Stimulated activated memory B cell treated with anti-CD40 and anti-IgM and Interleukin-4, amounts not matched to agents 10 μg/mL and 1 μg/mL and 100 μg/mL, for 72 hours (primary cell): ENCODE data around the gene UBR4.

Source experiments
- ATAC-seq: fragments of 150-1000 bp; cut with Tn5 transposase; 2 replicates; pipeline ENCODE4 v1.10.0; 2021
- H3K27ac Mint-ChIP-seq: one replicate; pipeline ENCODE4 v1.8.0; 2022; ENCODE audit warnings: mild to moderate bottlenecking, mixed read lengths
- H3K27me3 Mint-ChIP-seq: one replicate; pipeline ENCODE4 v1.8.0; 2022; ENCODE audit warnings: mixed read lengths
- H3K36me3 Mint-ChIP-seq: one replicate; pipeline ENCODE4 v1.8.0; 2022; ENCODE audit warnings: mixed read lengths
- H3K4me1 Mint-ChIP-seq: one replicate; pipeline ENCODE4 v1.8.0; 2022; ENCODE audit warnings: mixed read lengths
- H3K4me3 Mint-ChIP-seq: one replicate; pipeline ENCODE4 v1.8.0; 2022; ENCODE audit warnings: mild to moderate bottlenecking, moderate library complexity, mixed read lengths
- H3K9me3 Mint-ChIP-seq: one replicate; pipeline ENCODE4 v1.8.0; 2022; ENCODE audit warnings: mixed read lengths

UBR4 gene

DNA sequence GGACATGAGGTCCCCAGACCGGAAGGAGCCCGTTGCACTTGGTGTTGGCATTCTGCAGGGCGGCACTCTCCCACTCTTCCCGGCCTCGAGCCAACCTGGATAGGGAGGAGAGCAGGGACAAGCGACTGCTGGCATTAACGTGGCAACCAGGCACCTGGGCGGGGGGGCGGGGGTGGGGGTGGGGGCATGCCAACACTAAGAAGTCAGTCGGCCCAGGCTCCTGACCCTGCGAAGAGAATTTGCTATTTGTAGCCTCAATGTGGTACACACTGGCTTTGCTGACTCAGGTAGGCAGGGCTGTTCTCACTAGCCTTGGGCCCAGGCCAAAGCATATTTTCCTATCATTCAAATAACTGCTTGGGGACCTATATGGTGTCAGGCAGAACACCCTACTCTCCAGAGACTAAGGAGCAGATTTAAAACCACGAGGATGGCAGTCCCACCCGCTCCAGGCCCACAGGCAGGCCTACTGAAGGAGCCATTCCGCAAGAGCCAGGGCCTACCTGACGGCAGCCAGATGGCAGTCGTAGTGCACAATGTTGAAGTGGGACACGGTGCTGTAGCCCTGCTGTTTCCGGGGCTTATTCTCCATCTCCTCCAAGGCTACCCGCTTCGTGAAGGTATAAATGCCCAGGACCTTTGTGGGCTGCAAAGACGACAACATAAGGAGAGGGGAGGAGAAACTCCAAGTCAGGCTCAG is 123.7 kb downstream of the UBR4 start:
- Mint-ChIP-seq H3K27ac (no peak overlapping the region), H3K9me3 (no peaks in the 10 kb centered on the region), H3K27me3 (no peaks in the 10 kb centered on the region), H3K4me1 (peaks cover 27% of the 10 kb centered on the region), H3K36me3 (peaks cover 76% of the 10 kb centered on the region), H3K4me3 (no peak overlapping the region)
- ATAC-seq = no peak

DNA sequence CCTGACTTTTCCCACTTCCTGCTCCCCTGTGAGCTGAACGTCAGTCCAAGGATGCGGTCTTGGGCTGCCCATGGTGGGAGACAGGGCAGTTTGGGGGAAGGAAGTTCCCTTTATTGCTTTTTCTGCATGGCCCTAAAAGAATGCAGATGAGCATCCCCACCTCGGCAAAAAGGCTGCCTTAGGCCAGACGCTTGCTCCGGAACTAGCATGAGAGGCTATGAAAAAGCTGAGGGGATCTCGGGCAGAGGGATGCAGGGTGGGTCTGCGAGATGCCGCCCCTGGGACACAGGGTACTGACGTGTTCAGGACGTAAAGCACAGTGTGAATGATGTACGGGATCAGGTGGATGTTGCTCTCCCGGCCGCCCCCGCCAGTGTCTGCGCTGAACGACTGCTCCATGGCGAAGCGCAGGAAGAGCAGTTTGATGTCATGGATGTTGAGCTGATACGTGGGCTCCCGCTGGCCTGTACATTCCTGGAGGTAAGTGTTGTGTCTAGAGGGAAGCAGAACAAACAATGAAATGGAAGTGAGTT is 125.8 kb downstream of the UBR4 start:
- Mint-ChIP-seq H3K36me3 (peaks cover 76% of the 10 kb centered on the region), H3K9me3 (no peaks in the 10 kb centered on the region), H3K4me1 (peaks cover 26% of the 10 kb centered on the region), H3K27ac (no peak overlapping the region), H3K4me3 (no peak overlapping the region), H3K27me3 (no peaks in the 10 kb centered on the region)
- no peak for ATAC-seq

DNA sequence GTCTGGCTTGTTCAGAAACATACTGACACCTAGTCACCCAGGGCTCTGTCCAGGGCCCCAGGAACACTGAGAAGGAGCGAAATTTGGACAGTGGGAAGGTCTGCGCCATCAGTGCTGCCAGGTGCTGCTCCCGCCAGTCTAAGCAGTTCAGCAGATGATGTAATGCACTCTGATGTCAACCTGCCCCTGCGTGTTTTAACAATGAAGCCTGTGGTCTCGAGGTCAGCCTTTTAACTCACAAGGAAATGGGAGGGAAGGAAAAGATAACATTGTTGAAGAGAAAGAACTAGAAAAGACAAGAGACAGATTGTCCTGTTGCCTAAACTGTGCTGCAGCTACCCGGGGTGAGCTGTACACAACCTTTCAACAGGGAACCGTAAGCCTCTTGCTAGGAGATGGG is 127.0 kb downstream of the UBR4 start:
- H3K4me3 Mint-ChIP-seq = no peak overlapping the region
- no peak overlapping the region for H3K27ac Mint-ChIP-seq
- no peaks in the 10 kb centered on the region for H3K9me3 Mint-ChIP-seq
- H3K36me3 Mint-ChIP-seq = peaks cover 72% of the 10 kb centered on the region
- no peaks in the 10 kb centered on the region for H3K27me3 Mint-ChIP-seq
- H3K4me1 Mint-ChIP-seq = peaks cover 15% of the 10 kb centered on the region
- no peak for ATAC-seq

DNA sequence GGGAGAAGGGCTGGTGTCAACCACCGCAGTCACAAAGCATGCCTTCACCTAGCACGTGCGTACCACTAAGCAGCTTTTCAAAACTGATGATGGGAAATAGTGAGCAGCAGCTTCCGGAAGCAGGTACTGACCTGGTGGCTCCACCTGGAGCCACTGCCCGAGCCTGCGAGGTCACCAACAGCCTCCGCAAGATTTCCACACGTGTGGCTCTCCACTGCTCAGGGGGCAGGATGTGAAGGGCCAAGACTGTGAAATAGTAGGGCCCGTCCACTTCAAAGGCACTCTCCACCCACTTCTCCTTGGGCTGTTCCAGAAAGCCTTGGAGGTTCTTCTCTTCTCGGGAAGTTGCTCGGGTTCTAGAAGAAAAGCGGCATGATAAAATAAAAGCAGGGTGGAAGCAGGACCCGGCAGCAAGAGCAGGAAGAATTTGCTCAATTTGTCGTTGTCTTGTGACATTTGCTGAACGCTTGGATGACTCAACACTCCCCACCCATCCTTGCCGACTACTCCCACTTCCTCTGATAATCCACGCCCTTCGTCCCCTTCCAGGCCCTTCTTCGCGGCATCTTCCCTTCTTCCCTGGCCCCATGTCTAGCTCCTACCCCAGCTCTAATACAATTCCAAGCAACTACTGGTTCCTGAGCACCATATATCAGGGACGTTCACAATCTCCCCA is 128.7 kb downstream of the UBR4 start:
- H3K4me1 Mint-ChIP-seq = peaks cover 8% of the 10 kb centered on the region
- peaks cover 82% of the 10 kb centered on the region for H3K36me3 Mint-ChIP-seq
- H3K9me3 Mint-ChIP-seq = no peaks in the 10 kb centered on the region
- no peak for ATAC-seq
- H3K4me3 Mint-ChIP-seq = no peak overlapping the region
- H3K27ac Mint-ChIP-seq = peak overlapping the region; percentile 53
- no peaks in the 10 kb centered on the region for H3K27me3 Mint-ChIP-seq

DNA sequence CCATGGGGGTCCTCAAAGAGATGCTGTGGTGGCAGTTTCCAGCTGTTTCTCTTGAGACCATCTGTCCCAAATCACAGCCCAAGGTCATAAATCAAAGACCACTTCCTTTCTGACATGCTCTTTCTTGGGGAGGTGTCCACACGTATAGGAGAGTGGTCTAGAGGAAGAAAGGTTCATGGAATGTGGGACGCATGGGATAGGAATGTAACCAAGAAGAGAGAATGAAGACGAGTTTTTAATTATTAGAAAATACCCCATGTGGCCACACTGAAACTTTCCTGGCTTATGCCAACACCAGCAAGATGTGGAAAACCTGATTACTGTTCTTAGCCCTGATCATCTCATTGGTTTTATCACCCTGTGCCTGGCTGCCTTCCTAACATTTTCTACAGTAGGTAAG is 129.3 kb downstream of the UBR4 start:
- Mint-ChIP-seq H3K27ac (no peak overlapping the region), H3K4me3 (no peak overlapping the region), H3K36me3 (peaks cover 84% of the 10 kb centered on the region), H3K4me1 (peaks cover 8% of the 10 kb centered on the region), H3K9me3 (no peaks in the 10 kb centered on the region), H3K27me3 (no peaks in the 10 kb centered on the region)
- ATAC-seq = no peak

DNA sequence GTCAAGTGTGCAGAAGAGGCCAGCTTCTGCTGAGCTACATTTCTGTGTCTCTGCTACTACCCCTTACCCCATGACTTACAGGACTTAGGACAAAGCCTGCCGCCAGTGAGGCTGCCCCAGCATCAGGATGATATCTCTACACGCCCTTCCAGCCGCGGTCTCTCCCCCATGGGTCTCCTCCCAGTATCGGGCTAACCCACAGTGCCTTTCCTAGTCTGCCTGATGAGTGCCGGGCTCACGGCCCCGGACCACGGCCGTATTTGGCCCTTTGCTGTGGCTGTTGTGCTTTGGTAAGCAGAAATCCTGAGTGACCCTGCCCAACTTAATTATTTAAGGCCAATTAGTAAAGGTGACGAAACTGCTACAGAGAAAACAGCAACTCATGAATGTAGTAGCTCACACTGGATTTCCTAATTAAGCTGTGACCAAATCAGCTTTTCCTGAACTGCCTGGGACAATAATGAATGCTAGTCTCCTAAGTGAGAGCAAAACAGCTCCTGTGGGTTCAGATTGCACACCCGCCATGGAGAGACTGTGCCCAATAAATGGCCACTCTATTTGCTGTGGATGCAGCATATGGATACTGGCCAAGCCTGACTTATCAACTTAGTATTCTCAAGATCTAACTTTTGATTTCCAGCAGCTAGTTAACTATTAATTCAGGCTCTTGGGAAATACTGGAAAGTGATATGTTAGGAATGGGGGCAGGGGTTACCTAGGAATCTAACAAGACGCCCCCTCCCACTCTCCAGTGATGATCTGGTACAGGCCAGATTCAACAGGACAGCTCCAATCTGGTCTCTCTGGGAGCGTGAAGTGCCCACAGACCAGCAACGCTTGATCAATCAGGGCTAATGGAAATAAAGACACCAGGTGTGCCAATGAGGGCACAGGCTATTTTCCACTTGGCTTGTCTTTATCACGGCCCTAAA is 130.3 kb downstream of the UBR4 start:
- H3K27me3 Mint-ChIP-seq = no peaks in the 10 kb centered on the region
- no peak overlapping the region for H3K4me3 Mint-ChIP-seq
- no peaks in the 10 kb centered on the region for H3K9me3 Mint-ChIP-seq
- ATAC-seq = no peak
- H3K36me3 Mint-ChIP-seq = peaks cover 91% of the 10 kb centered on the region
- H3K27ac Mint-ChIP-seq = no peak overlapping the region
- peaks cover 8% of the 10 kb centered on the region for H3K4me1 Mint-ChIP-seq

DNA sequence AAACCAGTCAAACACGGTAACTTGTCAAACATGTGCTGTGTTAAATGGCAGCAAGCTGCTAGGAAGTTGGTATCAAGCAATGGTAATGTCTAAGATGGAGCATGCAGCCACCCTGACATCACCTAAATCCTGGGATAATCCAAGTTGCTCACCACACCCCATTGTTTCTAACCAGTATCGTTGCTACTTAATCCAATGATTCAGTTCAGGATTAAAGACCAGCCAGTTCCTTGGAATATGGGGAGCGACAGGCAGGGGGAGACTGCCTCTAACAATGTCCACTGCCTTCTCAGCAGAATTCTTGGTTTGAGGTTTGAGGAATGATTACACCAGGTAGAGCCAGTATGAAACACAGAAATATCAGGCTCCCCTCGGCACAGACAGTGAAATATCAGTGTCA is 131.5 kb downstream of the UBR4 start:
- Mint-ChIP-seq H3K27ac (no peak overlapping the region), H3K36me3 (peaks cover 91% of the 10 kb centered on the region), H3K4me1 (peaks cover 8% of the 10 kb centered on the region), H3K27me3 (no peaks in the 10 kb centered on the region), H3K9me3 (no peaks in the 10 kb centered on the region), H3K4me3 (no peak overlapping the region)
- ATAC-seq = no peak

DNA sequence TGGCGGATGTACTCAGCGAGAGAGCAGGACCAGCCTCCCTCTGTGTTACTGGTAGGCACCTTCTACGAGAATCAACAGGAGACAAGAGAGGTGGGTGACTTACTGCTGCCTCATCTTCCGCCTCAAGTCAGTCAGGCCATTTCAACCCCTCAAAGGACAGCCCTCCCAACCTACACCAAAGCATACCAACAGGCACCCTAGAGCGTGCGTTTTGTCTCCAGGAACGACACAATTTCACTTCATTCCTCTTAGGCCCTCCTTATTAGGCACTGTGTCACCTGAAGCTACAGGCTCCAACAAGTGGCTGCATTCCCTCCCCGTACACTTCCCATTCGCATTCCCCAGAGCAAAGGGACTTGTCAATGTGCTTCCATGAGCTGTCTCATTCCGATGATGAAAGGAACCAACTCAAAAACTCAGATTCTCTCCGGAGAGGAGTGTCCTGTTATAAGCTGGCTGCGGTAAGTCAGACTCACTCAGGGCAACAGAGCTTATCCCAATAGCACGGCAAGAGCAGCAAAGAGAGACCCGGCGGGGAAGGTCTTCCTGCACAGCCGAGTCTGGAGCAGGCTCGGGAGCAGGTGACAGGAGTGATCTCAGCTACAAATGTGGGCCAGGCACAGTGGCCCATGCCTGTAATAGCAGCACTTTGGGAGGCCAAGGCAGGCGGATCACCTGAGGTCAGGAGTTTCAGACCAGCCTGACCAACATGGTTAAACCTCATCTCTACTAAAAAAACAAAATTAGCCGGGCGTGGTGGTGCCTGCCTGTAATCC is 133.0 kb downstream of the UBR4 start:
- H3K4me1 Mint-ChIP-seq = peaks cover 7% of the 10 kb centered on the region

DNA sequence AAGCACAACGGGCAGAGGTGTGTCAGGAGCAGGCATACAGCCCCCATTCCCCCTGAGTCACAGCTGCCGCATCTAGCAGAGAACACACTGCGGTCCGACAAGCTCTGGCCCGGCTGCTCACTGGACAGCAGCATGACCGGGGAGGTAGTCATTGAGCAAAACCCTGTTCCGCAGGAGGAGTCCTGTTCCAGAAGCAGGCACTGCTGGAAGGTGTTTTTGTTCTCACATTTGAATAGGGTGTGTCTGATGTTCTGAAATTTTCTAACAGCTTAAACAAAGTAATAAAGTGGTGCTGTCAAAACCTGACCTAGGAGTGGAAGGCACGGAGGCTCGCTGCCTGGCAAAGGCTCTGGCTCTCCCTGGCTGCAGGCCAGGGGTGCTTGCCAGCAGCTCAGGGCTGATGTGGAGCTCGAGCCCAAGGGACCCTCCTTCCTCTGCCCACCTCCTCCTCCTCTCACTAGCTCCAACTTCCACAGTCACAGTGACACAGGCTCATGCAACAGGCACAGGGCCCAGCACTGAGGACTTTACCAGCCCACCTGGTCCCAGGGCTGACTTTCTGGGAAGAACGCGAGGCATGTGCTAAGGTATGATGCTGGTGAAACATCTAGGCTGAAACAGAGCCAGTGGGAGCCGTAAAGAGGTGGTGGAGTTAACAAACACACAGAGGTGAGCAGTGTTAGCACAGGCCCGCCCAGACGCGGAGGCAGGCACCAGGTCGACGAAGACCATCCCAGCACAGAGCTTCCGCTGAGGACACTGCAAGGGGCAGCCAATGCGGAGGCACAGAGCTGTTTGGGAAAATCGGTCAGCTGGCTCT is 135.0 kb downstream of the UBR4 start:
- no peak overlapping the region for H3K4me3 Mint-ChIP-seq
- ATAC-seq = no peak

More for the DNA sequence above, 133.0 kb downstream of the UBR4 start:
- Mint-ChIP-seq H3K27ac (no peak overlapping the region), H3K27me3 (no peaks in the 10 kb centered on the region), H3K36me3 (peaks cover 84% of the 10 kb centered on the region), H3K9me3 (no peaks in the 10 kb centered on the region), H3K4me3 (no peak overlapping the region)
- no peak for ATAC-seq

DNA sequence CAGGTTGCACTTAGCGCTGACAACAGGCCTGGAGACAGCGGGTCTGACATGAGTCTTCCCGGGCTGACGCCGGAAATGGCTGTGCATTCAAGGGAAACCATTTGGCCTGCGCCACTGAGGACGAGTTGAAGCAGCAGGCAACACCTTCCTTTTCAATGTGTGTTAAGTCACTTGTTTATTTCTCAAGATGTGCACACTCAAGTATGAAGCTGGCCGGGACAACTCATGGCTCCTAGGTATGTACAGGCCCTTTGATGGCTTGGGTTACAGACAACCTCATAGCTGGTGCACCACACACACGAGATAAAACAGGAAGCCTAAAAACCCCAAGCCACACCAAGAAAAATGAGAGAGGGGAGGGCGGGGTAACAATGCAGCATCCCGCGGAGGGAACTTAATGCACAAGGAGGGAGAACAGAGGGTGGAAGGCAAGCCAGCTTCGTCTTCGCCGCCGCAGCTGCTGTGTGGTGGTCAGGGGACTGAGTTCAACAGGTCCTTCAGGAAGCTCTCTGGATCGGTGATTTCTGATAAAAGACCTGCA is 135.6 kb downstream of the UBR4 start:
- H3K36me3 Mint-ChIP-seq = peaks cover 62% of the 10 kb centered on the region

More for the DNA sequence above, 135.0 kb downstream of the UBR4 start:
- H3K4me1 Mint-ChIP-seq = no peaks in the 10 kb centered on the region
- H3K27ac Mint-ChIP-seq = no peak overlapping the region
- H3K27me3 Mint-ChIP-seq = no peaks in the 10 kb centered on the region
- H3K9me3 Mint-ChIP-seq = no peaks in the 10 kb centered on the region
- peaks cover 68% of the 10 kb centered on the region for H3K36me3 Mint-ChIP-seq

DNA sequence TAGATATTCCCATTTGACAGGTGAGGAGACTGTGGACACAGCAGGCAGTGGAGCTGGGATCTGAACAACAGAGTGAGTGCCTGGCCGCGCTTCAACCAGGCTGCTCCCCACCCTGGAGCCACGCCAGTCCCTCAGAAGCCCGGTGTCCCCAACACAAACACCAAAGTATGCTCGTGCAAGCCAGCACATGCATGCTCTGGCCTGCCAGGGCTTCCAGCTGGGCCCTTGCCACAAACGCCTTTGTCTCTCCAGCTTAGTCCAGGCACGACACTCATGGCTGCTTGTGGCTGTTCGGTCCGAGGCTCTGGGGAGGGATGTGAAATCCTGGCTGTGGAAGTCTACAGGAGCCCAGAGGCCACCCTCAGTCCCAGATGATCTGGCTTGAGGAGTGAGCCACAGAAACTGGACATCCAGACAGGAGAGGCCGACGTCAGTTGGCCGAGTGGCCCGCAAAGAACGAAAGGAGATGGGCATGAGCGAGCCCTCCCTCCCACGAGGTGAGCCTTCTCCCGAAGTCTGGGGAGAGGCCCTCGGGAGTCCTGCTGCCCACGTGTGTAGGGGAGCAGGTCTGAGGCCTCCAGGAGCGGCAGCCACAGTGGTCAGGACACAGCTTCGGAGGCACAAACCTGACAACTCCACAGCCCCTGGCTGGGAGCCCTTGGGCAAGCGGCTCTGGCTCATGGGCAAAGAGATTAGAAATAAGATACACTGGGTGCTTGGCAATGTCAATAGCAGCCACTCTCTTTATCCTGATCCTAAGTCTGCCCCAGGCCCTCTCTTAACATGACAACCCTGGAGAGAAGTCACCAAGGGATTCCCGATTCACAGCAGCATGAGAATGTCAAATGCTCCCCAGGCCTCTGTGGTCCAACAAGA is 136.5 kb downstream of the UBR4 start:
- Mint-ChIP-seq H3K27ac (no peak overlapping the region), H3K27me3 (no peaks in the 10 kb centered on the region), H3K9me3 (no peaks in the 10 kb centered on the region), H3K4me1 (no peaks in the 10 kb centered on the region), H3K36me3 (peaks cover 57% of the 10 kb centered on the region), H3K4me3 (no peak overlapping the region)
- ATAC-seq = no peak

More for the DNA sequence above, 135.6 kb downstream of the UBR4 start:
- no peak overlapping the region for H3K27ac Mint-ChIP-seq
- no peaks in the 10 kb centered on the region for H3K9me3 Mint-ChIP-seq
- no peak for ATAC-seq
- no peaks in the 10 kb centered on the region for H3K4me1 Mint-ChIP-seq
- H3K27me3 Mint-ChIP-seq = no peaks in the 10 kb centered on the region
- no peak overlapping the region for H3K4me3 Mint-ChIP-seq

DNA sequence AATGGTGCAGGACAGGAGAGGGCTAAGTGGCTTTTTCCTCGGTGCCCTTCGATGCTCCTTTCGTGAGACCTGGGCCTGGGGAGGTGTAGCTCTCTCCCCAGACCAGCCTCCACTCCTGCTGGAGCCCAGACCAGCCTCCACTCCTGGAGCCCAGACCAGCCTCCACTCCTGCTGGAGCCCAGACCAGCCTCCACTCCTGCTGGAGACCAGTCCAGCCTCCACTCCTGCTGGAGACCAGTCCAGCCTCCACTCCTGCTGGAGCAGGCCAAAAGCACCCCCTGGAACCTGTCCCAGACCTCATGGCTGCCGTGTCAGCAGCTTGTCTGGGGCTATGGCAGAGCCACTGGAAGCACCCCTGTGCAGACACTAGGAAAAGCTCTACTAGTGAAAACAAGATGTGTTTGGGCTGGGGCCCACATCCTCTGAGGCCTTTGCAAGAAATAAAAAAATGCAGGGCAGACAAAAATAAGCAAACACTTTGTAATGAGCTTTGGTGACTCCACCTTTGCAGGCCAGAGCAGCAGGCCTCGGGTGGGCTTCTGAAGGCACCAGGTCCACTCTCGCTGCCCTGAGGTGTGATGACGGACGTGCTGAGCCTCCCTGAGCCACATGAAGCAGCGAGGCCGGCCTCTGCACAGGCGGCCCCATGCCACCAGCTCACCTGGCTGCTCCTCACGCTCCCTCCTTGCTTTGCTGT is 137.6 kb downstream of the UBR4 start:
- Mint-ChIP-seq H3K4me1 (no peaks in the 10 kb centered on the region), H3K9me3 (no peaks in the 10 kb centered on the region), H3K27ac (no peak overlapping the region), H3K36me3 (peaks cover 47% of the 10 kb centered on the region), H3K27me3 (no peaks in the 10 kb centered on the region), H3K4me3 (no peak overlapping the region)
- no peak for ATAC-seq
